Iris pigment epithelial cell (primary cell): ENCODE results near the gene PELI2.

Source experiments
- DNase-seq: peaks from one replicate; pipeline ENCODE4 v3.0.0-alpha.2; 2011; ENCODE audit warnings: low read depth

PELI2 gene

GRCh38 chr14:56172571-56172971 is 54.4 kb downstream of the PELI2 start:
- DNase-seq = peak; percentile 88

GRCh38 chr14:56173365-56173922 is 55.2 kb downstream of the PELI2 start:
- no peak for DNase-seq

- no peak for DNase-seq
These were observed 57.6 kb downstream of the PELI2 start for GRCh38 chr14:56175773-56176172.

GRCh38 chr14:56176530-56176929 is 58.3 kb downstream of the PELI2 start:
- DNase-seq = no peak

GRCh38 chr14:56177036-56177435 is 58.8 kb downstream of the PELI2 start:
- DNase-seq = no peak

GRCh38 chr14:56180754-56181542 is 62.7 kb downstream of the PELI2 start:
- no peak for DNase-seq

GRCh38 chr14:56181681-56182085 is 63.5 kb downstream of the PELI2 start:
- DNase-seq = no peak

- DNase-seq = no peak
These were observed 64.2 kb downstream of the PELI2 start for GRCh38 chr14:56182410-56182809.

GRCh38 chr14:56183631-56184157 is 65.5 kb downstream of the PELI2 start:
- DNase-seq = no peak

- DNase-seq = no peak
These were observed 67.8 kb downstream of the PELI2 start for GRCh38 chr14:56185992-56186391.

GRCh38 chr14:56187736-56188135 is 69.5 kb downstream of the PELI2 start:
- no peak for DNase-seq

- DNase-seq = peak; percentile 69
These were observed 71.1 kb downstream of the PELI2 start for GRCh38 chr14:56189307-56189706.

GRCh38 chr14:56193347-56193746 is 75.1 kb downstream of the PELI2 start:
- no peak for DNase-seq

GRCh38 chr14:56194042-56194441 is 75.8 kb downstream of the PELI2 start:
- no peak for DNase-seq

- DNase-seq = no peak
These were observed 77.0 kb downstream of the PELI2 start for GRCh38 chr14:56195223-56195622.

- DNase-seq = peak; percentile 68
These were observed 77.5 kb downstream of the PELI2 start for GRCh38 chr14:56195704-56196103.

- DNase-seq = peak; percentile 87
These were observed 78.1 kb downstream of the PELI2 start for GRCh38 chr14:56196274-56196673.

- DNase-seq = no peak
These were observed 78.9 kb downstream of the PELI2 start for GRCh38 chr14:56197150-56197549.

- no peak for DNase-seq
These were observed 80.2 kb downstream of the PELI2 start for GRCh38 chr14:56198438-56198837.

- DNase-seq = peak; percentile 100
These were observed 81.1 kb downstream of the PELI2 start for GRCh38 chr14:56199095-56199981.

- peak; percentile 67 for DNase-seq
These were observed 81.9 kb downstream of the PELI2 start for GRCh38 chr14:56199982-56200577.

- no peak for DNase-seq
These were observed 84.0 kb downstream of the PELI2 start for GRCh38 chr14:56202256-56202655.
